Measurements from ENCODE around the gene GNG2. TPM values are rescaled to one million over a fixed set of nuclear protein-coding genes. Genes with fewer than 3 reads are reported as not detected.

GNG2 gene
- polyA plus RNA-seq, 4 donors, result 2.9 to 18.3 (median 12.4) TPM

GRCh38 chr14:51870606-51871005, 10.2 kb downstream of the GNG2 start:
- DNase-seq (no peak), FAIRE-seq (no peak)
- H3K4me3 ChIP-seq (ENCODE audit: low read depth in 1 of 3, low read length in 3 of 3), result no peak overlapping the region
- H3K36me3 ChIP-seq (ENCODE audit: control insufficient read depth in 3 of 3, insufficient read depth in 2 of 3, low read depth in 1 of 3, low read length in 3 of 3), result no peaks in the 10 kb centered on the region
- 74 to 89% (median 84%) methylated on average over 2 of the region's 2 CpGs for WGBS, 3 donors
- H3K27me3 ChIP-seq (ENCODE audit: control insufficient read depth in 3 of 3, insufficient read depth in 3 of 3, low read length in 3 of 3), result no peaks in the 10 kb centered on the region
- no peak overlapping the region for H3K27ac ChIP-seq (ENCODE audit: low read depth in 1 of 3, low read length in 2 of 3)
- H3K4me1 ChIP-seq (ENCODE audit: control insufficient read depth in 3 of 3, insufficient read depth in 2 of 3, low read depth in 1 of 3, low read length in 2 of 3), result peaks cover 0 to 5% (median 5%) of the 10 kb centered on the region in 3 donors
- H3K9me3 ChIP-seq (ENCODE audit: control insufficient read depth in 2 of 2, insufficient read depth in 1 of 2, low read depth in 1 of 2, low read length in 1 of 2), result no peaks in the 10 kb centered on the region

DNA sequence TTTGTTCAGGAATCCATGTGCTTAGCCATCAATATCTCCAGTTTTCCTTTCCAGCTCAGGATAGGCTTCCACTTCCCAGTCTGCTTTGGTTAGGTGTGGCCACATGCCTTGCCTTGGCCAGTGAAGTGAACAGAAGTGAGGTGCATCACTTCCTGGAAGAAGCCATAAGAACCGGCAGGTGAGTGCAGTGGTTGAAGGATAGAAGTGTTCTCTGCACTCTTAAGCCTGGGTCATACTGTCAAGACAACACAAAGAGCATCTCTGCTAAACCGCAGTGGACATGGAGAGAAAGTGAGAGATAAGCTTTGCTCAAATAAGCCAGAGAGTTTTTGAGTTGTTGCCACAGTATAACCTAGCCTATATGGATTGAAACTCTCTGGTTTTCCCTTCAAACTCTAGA, 11.4 kb downstream of the GNG2 start:
- no peaks in the 10 kb centered on the region for H3K27me3 ChIP-seq (ENCODE audit: control insufficient read depth in 3 of 3, insufficient read depth in 3 of 3, low read length in 3 of 3)
- H3K4me3 ChIP-seq (ENCODE audit: low read depth in 1 of 3, low read length in 3 of 3), result no peak overlapping the region
- 49 to 55% (median 52%) methylated on average over 2 of the region's 2 CpGs for WGBS, 3 donors
- no peak for FAIRE-seq
- DNase-seq, result no peak
- no peaks in the 10 kb centered on the region for H3K36me3 ChIP-seq (ENCODE audit: control insufficient read depth in 3 of 3, insufficient read depth in 2 of 3, low read depth in 1 of 3, low read length in 3 of 3)
- peak overlapping the region in 1 of 3 donors; percentile 38 for H3K27ac ChIP-seq (ENCODE audit: low read depth in 1 of 3, low read length in 2 of 3)
- H3K4me1 ChIP-seq (ENCODE audit: control insufficient read depth in 3 of 3, insufficient read depth in 2 of 3, low read depth in 1 of 3, low read length in 2 of 3), result peaks cover 0 to 5% (median 0%) of the 10 kb centered on the region in 3 donors
- H3K9me3 ChIP-seq (ENCODE audit: control insufficient read depth in 2 of 2, insufficient read depth in 1 of 2, low read depth in 1 of 2, low read length in 1 of 2), result no peaks in the 10 kb centered on the region

DNA sequence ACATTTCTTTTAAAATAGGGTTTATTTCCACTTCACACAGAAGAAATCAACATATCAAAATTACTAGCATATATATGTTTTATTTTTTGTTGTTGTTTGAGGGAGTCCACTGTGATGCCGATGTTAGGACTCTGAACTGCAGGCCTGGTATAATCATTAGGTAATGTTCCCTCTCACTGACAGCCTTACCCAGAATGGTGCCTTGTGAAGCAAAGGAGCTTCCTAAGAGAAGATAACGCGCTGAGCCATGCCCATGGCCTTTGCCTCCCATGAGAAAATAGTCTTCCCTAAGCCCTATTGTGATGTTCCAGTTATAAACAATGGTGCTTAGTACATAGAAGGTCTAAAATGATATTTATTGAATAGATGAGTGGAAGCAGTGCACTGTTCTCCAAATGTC, 12.0 kb downstream of the GNG2 start:
- 26 to 54% (median 54%) methylated on average over 3 of the region's 3 CpGs for WGBS, 3 donors
- Histone ChIP-seq H3K4me1 (ENCODE audit: control insufficient read depth in 3 of 3, insufficient read depth in 2 of 3, low read depth in 1 of 3, low read length in 2 of 3) (peaks cover 0 to 5% (median 0%) of the 10 kb centered on the region in 3 donors), H3K27ac (ENCODE audit: low read depth in 1 of 3, low read length in 2 of 3) (peak overlapping the region in 1 of 3 donors; percentile 28), H3K4me3 (ENCODE audit: low read depth in 1 of 3, low read length in 3 of 3) (no peak overlapping the region), H3K36me3 (ENCODE audit: control insufficient read depth in 3 of 3, insufficient read depth in 2 of 3, low read depth in 1 of 3, low read length in 3 of 3) (no peaks in the 10 kb centered on the region), H3K27me3 (ENCODE audit: control insufficient read depth in 3 of 3, insufficient read depth in 3 of 3, low read length in 3 of 3) (no peaks in the 10 kb centered on the region), H3K9me3 (ENCODE audit: control insufficient read depth in 2 of 2, insufficient read depth in 1 of 2, low read depth in 1 of 2, low read length in 1 of 2) (no peaks in the 10 kb centered on the region)
- no peak for DNase-seq
- FAIRE-seq, result no peak

- Histone ChIP-seq H3K9me3 (ENCODE audit: control insufficient read depth in 2 of 2, insufficient read depth in 1 of 2, low read depth in 1 of 2, low read length in 1 of 2) (no peaks in the 10 kb centered on the region), H3K27me3 (ENCODE audit: control insufficient read depth in 3 of 3, insufficient read depth in 3 of 3, low read length in 3 of 3) (no peaks in the 10 kb centered on the region), H3K4me1 (ENCODE audit: control insufficient read depth in 3 of 3, insufficient read depth in 2 of 3, low read depth in 1 of 3, low read length in 2 of 3) (peaks cover 0 to 5% (median 0%) of the 10 kb centered on the region in 3 donors), H3K27ac (ENCODE audit: low read depth in 1 of 3, low read length in 2 of 3) (peak overlapping the region in 1 of 3 donors; percentile 75), H3K4me3 (ENCODE audit: low read depth in 1 of 3, low read length in 3 of 3) (no peak overlapping the region), H3K36me3 (ENCODE audit: control insufficient read depth in 3 of 3, insufficient read depth in 2 of 3, low read depth in 1 of 3, low read length in 3 of 3) (no peaks in the 10 kb centered on the region)
- WGBS, 3 donors, result 17 to 40% (median 26%) methylated on average over 2 of the region's 2 CpGs
- DNase-seq, result no peak
- FAIRE-seq, result no peak
Measured at GRCh38 chr14:51873221-51873893, 12.9 kb downstream of the GNG2 start.

DNA sequence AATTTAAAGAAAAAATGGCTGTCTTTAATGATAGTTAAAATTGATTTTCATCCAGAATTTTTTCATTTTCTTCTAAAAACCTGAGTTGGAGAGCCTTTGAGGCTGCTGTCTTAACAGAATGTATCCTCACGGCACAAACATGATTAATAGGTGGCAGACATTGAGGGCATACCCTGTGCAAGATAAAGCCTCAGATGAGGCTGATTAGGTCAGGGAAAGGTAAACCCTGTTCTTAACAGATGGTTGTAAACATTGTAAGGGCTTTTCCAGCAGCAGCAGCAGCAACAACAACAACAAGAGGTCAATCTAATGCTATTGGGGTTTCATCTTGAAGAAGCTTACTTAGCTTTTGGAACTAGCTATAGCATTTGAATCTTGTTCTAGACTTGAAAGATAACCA, 17.4 kb downstream of the GNG2 start:
- no peak overlapping the region for H3K4me3 ChIP-seq (ENCODE audit: low read depth in 1 of 3, low read length in 3 of 3)
- H3K36me3 ChIP-seq (ENCODE audit: control insufficient read depth in 3 of 3, insufficient read depth in 2 of 3, low read depth in 1 of 3, low read length in 3 of 3), result no peaks in the 10 kb centered on the region
- 53 to 73% (median 70%) methylated on average over 1 of the region's 1 CpG for WGBS, 3 donors
- FAIRE-seq (no peak), DNase-seq (no peak)
- H3K27ac ChIP-seq (ENCODE audit: low read depth in 1 of 3, low read length in 2 of 3), result no peak overlapping the region
- H3K4me1 ChIP-seq (ENCODE audit: control insufficient read depth in 3 of 3, insufficient read depth in 2 of 3, low read depth in 1 of 3, low read length in 2 of 3), result peaks cover 0 to 5% (median 0%) of the 10 kb centered on the region in 3 donors
- no peaks in the 10 kb centered on the region for H3K9me3 ChIP-seq (ENCODE audit: control insufficient read depth in 2 of 2, insufficient read depth in 1 of 2, low read depth in 1 of 2, low read length in 1 of 2)
- no peaks in the 10 kb centered on the region for H3K27me3 ChIP-seq (ENCODE audit: control insufficient read depth in 3 of 3, insufficient read depth in 3 of 3, low read length in 3 of 3)

DNA sequence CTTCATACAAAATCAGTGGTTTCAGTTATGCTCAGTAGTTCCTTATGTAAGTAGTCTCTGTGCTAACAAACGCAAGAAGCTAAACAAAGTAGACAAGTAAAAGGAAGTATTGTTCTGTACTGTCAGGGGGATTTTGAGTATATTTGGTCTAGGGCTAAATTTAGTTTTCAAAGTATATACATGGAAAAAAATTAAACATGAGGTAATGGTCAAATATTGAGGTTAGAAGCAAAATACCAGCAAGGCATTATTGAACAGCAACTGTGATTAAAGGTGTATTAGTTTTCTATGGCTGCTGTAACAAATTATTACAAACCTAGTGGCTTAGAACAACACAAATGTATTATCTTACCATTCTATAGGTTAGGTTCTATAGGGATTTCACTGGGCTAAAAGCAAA, 18.8 kb downstream of the GNG2 start:
- H3K27me3 ChIP-seq (ENCODE audit: control insufficient read depth in 3 of 3, insufficient read depth in 3 of 3, low read length in 3 of 3), result no peaks in the 10 kb centered on the region
- H3K9me3 ChIP-seq (ENCODE audit: control insufficient read depth in 2 of 2, insufficient read depth in 1 of 2, low read depth in 1 of 2, low read length in 1 of 2), result no peaks in the 10 kb centered on the region
- 80 to 94% (median 82%) methylated on average over 1 of the region's 1 CpG for WGBS, 3 donors
- DNase-seq, result no peak
- no peaks in the 10 kb centered on the region for H3K36me3 ChIP-seq (ENCODE audit: control insufficient read depth in 3 of 3, insufficient read depth in 2 of 3, low read depth in 1 of 3, low read length in 3 of 3)
- no peak overlapping the region for H3K4me3 ChIP-seq (ENCODE audit: low read depth in 1 of 3, low read length in 3 of 3)
- H3K4me1 ChIP-seq (ENCODE audit: control insufficient read depth in 3 of 3, insufficient read depth in 2 of 3, low read depth in 1 of 3, low read length in 2 of 3), result no peaks in the 10 kb centered on the region
- H3K27ac ChIP-seq (ENCODE audit: low read depth in 1 of 3, low read length in 2 of 3), result no peak overlapping the region
- no peak for FAIRE-seq

GRCh38 chr14:51880835-51881580, 20.6 kb downstream of the GNG2 start:
- Histone ChIP-seq H3K36me3 (ENCODE audit: control insufficient read depth in 3 of 3, insufficient read depth in 2 of 3, low read depth in 1 of 3, low read length in 3 of 3) (no peaks in the 10 kb centered on the region), H3K4me3 (ENCODE audit: low read depth in 1 of 3, low read length in 3 of 3) (no peak overlapping the region), H3K9me3 (ENCODE audit: control insufficient read depth in 2 of 2, insufficient read depth in 1 of 2, low read depth in 1 of 2, low read length in 1 of 2) (no peaks in the 10 kb centered on the region), H3K27ac (ENCODE audit: low read depth in 1 of 3, low read length in 2 of 3) (peak overlapping the region in 1 of 3 donors; percentile 65), H3K4me1 (ENCODE audit: control insufficient read depth in 3 of 3, insufficient read depth in 2 of 3, low read depth in 1 of 3, low read length in 2 of 3) (peaks cover 0 to 4% (median 0%) of the 10 kb centered on the region in 3 donors), H3K27me3 (ENCODE audit: control insufficient read depth in 3 of 3, insufficient read depth in 3 of 3, low read length in 3 of 3) (no peaks in the 10 kb centered on the region)
- WGBS, 3 donors, result 56 to 63% (median 60%) methylated on average over 7 of the region's 7 CpGs
- DNase-seq (no peak), FAIRE-seq (no peak)

- FAIRE-seq, result no peak
- Histone ChIP-seq H3K27ac (ENCODE audit: low read depth in 1 of 3, low read length in 2 of 3) (no peak overlapping the region), H3K27me3 (ENCODE audit: control insufficient read depth in 3 of 3, insufficient read depth in 3 of 3, low read length in 3 of 3) (no peaks in the 10 kb centered on the region), H3K9me3 (ENCODE audit: control insufficient read depth in 2 of 2, insufficient read depth in 1 of 2, low read depth in 1 of 2, low read length in 1 of 2) (no peaks in the 10 kb centered on the region), H3K36me3 (ENCODE audit: control insufficient read depth in 3 of 3, insufficient read depth in 2 of 3, low read depth in 1 of 3, low read length in 3 of 3) (no peaks in the 10 kb centered on the region), H3K4me1 (ENCODE audit: control insufficient read depth in 3 of 3, insufficient read depth in 2 of 3, low read depth in 1 of 3, low read length in 2 of 3) (peaks cover 0 to 4% (median 0%) of the 10 kb centered on the region in 3 donors), H3K4me3 (ENCODE audit: low read depth in 1 of 3, low read length in 3 of 3) (no peak overlapping the region)
- no peak for DNase-seq
- 47 to 76% (median 57%) methylated on average over 2 of the region's 2 CpGs for WGBS, 3 donors
Measured at GRCh38 chr14:51881636-51882035, 21.2 kb downstream of the GNG2 start.
